Adrenal gland (tissue), 12 donors: ENCODE measurements around the gene CRYGS. TPM values are rescaled to one million over a fixed set of nuclear protein-coding genes. Genes with fewer than 3 reads are reported as not detected.

ENCODE experiments used
- DNase-seq, 7 donors: peaks; one replicate each; pipeline ENCODE4 v3.0.0-alpha.2; 2019 to 2020
- H3K27ac ChIP-seq, 5 donors: fragments of 200-600 bp; sonication (generic) in 4 of 5; 1 replicate in 3 of 5; 2 replicates in 2 of 5; pipeline versions ENCODE4 v1.5.1 to v1.8.0; 2016 to 2020; ENCODE audit warnings: mild to moderate bottlenecking in 1 of 5
- H3K27me3 ChIP-seq: fragments of 200-600 bp; 2 replicates; pipeline ENCODE4 v1.8.0; 2021
- H3K36me3 ChIP-seq, 2 donors: fragments of 200-600 bp; replicated peaks in 1 of 2; 1 replicate in 1 of 2; 2 replicates in 1 of 2; pipeline versions ENCODE4 v1.5.1 to v1.8.0; 2018 to 2022
- H3K4me1 ChIP-seq, 2 donors: fragments of 200-600 bp; replicated peaks in 1 of 2; 1 replicate in 1 of 2; 2 replicates in 1 of 2; pipeline versions ENCODE4 v1.5.1 to v1.8.0; 2018 to 2021
- H3K4me3 ChIP-seq, 4 donors: fragments of 200-600 bp; sonication (generic) in 3 of 4; one replicate each; pipeline ENCODE4 v1.5.1; 2016 to 2018
- H3K9me3 ChIP-seq, 3 donors: fragments of 200-600 bp; sonication (generic) in 1 of 3; replicated peaks in 1 of 3; 1 replicate in 2 of 3; 2 replicates in 1 of 3; pipeline versions ENCODE4 v1.5.1 to v1.8.0; 2016 to 2021
- POLR2A ChIP-seq, 2 donors: fragments of 450-650 bp; IDR thresholded peaks; one replicate each; pipeline ENCODE4 v1.6.1; 2017; ENCODE audit warnings: antibody characterized with exemption in 2 of 2, mild to moderate bottlenecking in 2 of 2, moderate library complexity in 1 of 2
- WGBS, 4 donors: extraction: QIAGEN DNeasy Blood & Tissue Kit in 2 of 4; methylation state at CpG; one replicate each; pipeline versions ENCODE4 v1.1.5 to v1.1.7; 2013 to 2017; 5-methylcytosine and 5-hydroxymethylcytosine counted together
- intact Hi-C, 2 donors: fragments of 100-400 bp; cut with DNase I; formaldehyde crosslinking; loops; one replicate each; pipeline versions ENCODE4 v1.14.1 to v1.15.0; 2022 to 2023
- polyA plus RNA-seq, 3 donors: library from polyadenylated mRNA; stranded (reverse); fragments of 200-250 nt in 2 of 3; fragments of 350-450 nt in 1 of 3; fragmentation: Illumina TruSeq in 1 of 3; extraction: RNeasy Lipid Tissue Mini Kit (QIAGEN cat#74804) in 1 of 3; gene quantifications; one replicate each; pipeline ENCODE4 v1.2.3, GENCODE V29; 2013 to 2014
- total RNA-seq, 9 donors: library from RNA; depleted of rRNA in 4 of 9; stranded (reverse); fragments of >200 nt in 4 of 9; fragments of 120-200 nt in 1 of 9; fragmentation: NEBNext Ultra II Directional in 1 of 9; extraction: Animal tissue kit (Norgen Biotek cat#: 25700) in 1 of 9; gene quantifications; one replicate each; pipeline versions ENCODE4 v1.1.0 to v1.2.4, GENCODE V29; 2013 to 2023
- TF ChIP-seq, protein P1 (sequence below), 6 experiments: fragments of 450-650 bp in 4 of 6; fragments of 200-600 bp in 2 of 6; sonication (generic) in 1 of 6; IDR thresholded peaks; 1 replicate in 5 of 6; 2 replicates in 1 of 6; pipeline versions ENCODE4 v1.5.1 to v1.8.0; 2016 to 2021; ENCODE audit warnings: antibody characterized with exemption in 6 of 6, mild to moderate bottlenecking in 2 of 6, moderate library complexity in 1 of 6
- donor health status: healthy with polysubstance abuse.
- donor health status: Bipolar disorder and iron deficiency.
- donor health status: DM: yes; HTN: yes; CAD: no.
- donor health status: DM: no; HTN: no; CAD: no.
- donor health status: DM: no; HTN: no; CAD: no.
- donor health status: DM: yes; HTN: yes; CAD: no.

The CRYGS gene
- total and polyA plus RNA-seq, 12 donors = 0.78 to 22.0 (median 2.4) TPM

- TF ChIP-seq, protein P1, sequence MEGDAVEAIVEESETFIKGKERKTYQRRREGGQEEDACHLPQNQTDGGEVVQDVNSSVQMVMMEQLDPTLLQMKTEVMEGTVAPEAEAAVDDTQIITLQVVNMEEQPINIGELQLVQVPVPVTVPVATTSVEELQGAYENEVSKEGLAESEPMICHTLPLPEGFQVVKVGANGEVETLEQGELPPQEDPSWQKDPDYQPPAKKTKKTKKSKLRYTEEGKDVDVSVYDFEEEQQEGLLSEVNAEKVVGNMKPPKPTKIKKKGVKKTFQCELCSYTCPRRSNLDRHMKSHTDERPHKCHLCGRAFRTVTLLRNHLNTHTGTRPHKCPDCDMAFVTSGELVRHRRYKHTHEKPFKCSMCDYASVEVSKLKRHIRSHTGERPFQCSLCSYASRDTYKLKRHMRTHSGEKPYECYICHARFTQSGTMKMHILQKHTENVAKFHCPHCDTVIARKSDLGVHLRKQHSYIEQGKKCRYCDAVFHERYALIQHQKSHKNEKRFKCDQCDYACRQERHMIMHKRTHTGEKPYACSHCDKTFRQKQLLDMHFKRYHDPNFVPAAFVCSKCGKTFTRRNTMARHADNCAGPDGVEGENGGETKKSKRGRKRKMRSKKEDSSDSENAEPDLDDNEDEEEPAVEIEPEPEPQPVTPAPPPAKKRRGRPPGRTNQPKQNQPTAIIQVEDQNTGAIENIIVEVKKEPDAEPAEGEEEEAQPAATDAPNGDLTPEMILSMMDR (IDR thresholded peaks at IDR 0.05) = no peak
- no peak for TF ChIP-seq POLR2A (IDR thresholded peaks at IDR 0.05)
- Histone ChIP-seq H3K27me3 (peaks cover 6% of the 10 kb centered on the region), H3K27ac (no peak overlapping the region), H3K4me3 (no peak overlapping the region), H3K4me1 (no peaks in the 10 kb centered on the region), H3K36me3 (no peaks in the 10 kb centered on the region), H3K9me3 (no peaks in the 10 kb centered on the region)
- no peak for DNase-seq
- intact Hi-C loops = no loop called here
- 89 to 95% (median 95%) methylated on average over 6 of the region's 6 CpGs for WGBS, 4 donors
Observed at GRCh38 chr3:186524616-186525015, 19.6 kb downstream of the CRYGS start.

DNA sequence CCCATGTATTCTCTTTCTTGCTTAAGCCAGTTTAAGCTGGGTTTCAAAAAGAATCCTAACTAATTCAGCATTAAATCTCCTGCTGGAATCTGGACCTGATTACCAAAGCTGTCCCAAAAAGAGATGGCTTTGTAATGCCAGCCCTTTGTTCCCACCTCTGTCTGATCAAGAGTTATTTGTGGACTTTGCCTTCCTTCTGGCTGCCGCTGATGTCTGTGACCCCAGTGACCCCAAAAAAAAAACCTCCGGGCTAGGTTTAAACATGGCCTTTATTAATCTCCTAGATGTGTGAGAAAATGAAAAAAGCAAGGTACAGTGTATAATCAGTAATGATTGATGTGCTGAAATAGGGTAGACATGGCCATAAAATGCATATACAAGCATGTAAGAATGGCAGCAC, 20.7 kb downstream of the CRYGS start:
- intact Hi-C loops = no loop called here
- H3K9me3 ChIP-seq = no peaks in the 10 kb centered on the region
- no peaks in the 10 kb centered on the region for H3K4me1 ChIP-seq
- no peaks in the 10 kb centered on the region for H3K36me3 ChIP-seq
- no peak for DNase-seq
- H3K27ac ChIP-seq = no peak overlapping the region
- TF ChIP-seq, protein P1 (IDR thresholded peaks at IDR 0.05) = no peak
- no peak for TF ChIP-seq POLR2A (IDR thresholded peaks at IDR 0.05)
- H3K27me3 ChIP-seq = peaks cover 6% of the 10 kb centered on the region
- no peak overlapping the region for H3K4me3 ChIP-seq
- WGBS, 4 donors = 12 to 26% (median 22%) methylated on average over 2 of the region's 2 CpGs

- Histone ChIP-seq H3K27ac (no peak overlapping the region), H3K4me1 (no peaks in the 10 kb centered on the region), H3K27me3 (peaks cover 6% of the 10 kb centered on the region), H3K4me3 (no peak overlapping the region), H3K9me3 (no peaks in the 10 kb centered on the region), H3K36me3 (no peaks in the 10 kb centered on the region)
- no peak for DNase-seq
- 78 to 92% (median 84%) methylated on average over 6 of the region's 6 CpGs for WGBS, 4 donors
- intact Hi-C loops = no loop called here
- TF ChIP-seq, protein P1 (IDR thresholded peaks at IDR 0.05) = no peak
- TF ChIP-seq POLR2A (IDR thresholded peaks at IDR 0.05) = no peak
Observed at GRCh38 chr3:186523022-186523421, 21.2 kb downstream of the CRYGS start.

GRCh38 chr3:186520957-186521842, 23.0 kb downstream of the CRYGS start:
- Histone ChIP-seq H3K27ac (no peak overlapping the region), H3K9me3 (no peaks in the 10 kb centered on the region), H3K4me1 (no peaks in the 10 kb centered on the region), H3K4me3 (no peak overlapping the region), H3K36me3 (no peaks in the 10 kb centered on the region), H3K27me3 (peaks cover 6% of the 10 kb centered on the region)
- intact Hi-C loops = no loop called here
- no peak for DNase-seq
- no peak for TF ChIP-seq POLR2A (IDR thresholded peaks at IDR 0.05)
- TF ChIP-seq, protein P1 (IDR thresholded peaks at IDR 0.05) = no peak
- WGBS, 4 donors = 75 to 80% (median 78%) methylated on average over 9 to 10 of the region's 10 CpGs
